DND-41 (cell line): ENCODE results near the gene ITLN2.

Experiments
- ATAC-seq: fragments of 200-7000 bp; cut with Tn5 transposase; 3 replicates; pipeline ENCODE4 v1.9.1; 2021; ENCODE audit warnings: low read depth; ENCODE audit not compliant: insufficient read depth
- DNase-seq: peaks from one replicate; pipeline ENCODE4 v3.0.0-alpha.2; 2020
- H2AFZ ChIP-seq: 2 replicates; pipeline ENCODE4 v1.6.0; 2012; ENCODE audit warnings: low read depth, low read length
- H3K27ac ChIP-seq: 2 replicates; pipeline ENCODE4 v1.5.1; 2012; ENCODE audit warnings: low read length, inconsistent platforms
- H3K27me3 ChIP-seq: fragments of 200-600 bp; sonication (generic); 2 replicates; pipeline ENCODE4 v1.6.0; 2012; ENCODE audit warnings: low read length, mild to moderate bottlenecking, inconsistent platforms; ENCODE audit not compliant: insufficient read depth, poor library complexity
- H3K36me3 ChIP-seq: 2 replicates; pipeline ENCODE4 v1.5.1; 2012; ENCODE audit warnings: low read length, inconsistent platforms; ENCODE audit not compliant: insufficient read depth
- H3K4me1 ChIP-seq: 2 replicates; pipeline ENCODE4 v1.5.1; 2012; ENCODE audit warnings: mild to moderate bottlenecking, low read length; ENCODE audit not compliant: insufficient read depth
- H3K4me2 ChIP-seq: 2 replicates; pipeline ENCODE4 v1.6.0; 2012; ENCODE audit warnings: mild to moderate bottlenecking, moderate library complexity, low read length, inconsistent platforms; ENCODE audit not compliant: insufficient read depth
- H3K4me3 ChIP-seq, 2 experiments: fragments of 200-600 bp in 1 of 2; shearing (Covaris generic) in 1 of 2; 2 replicates each; pipeline ENCODE4 v1.5.1; 2012 to 2016; ENCODE audit warnings: inconsistent platforms in 2 of 2, low read length in 2 of 2, mild to moderate bottlenecking in 2 of 2, low read depth in 1 of 2, moderate library complexity in 1 of 2
- H3K79me2 ChIP-seq: 2 replicates; pipeline ENCODE4 v1.6.0; 2012; ENCODE audit warnings: low read length, inconsistent platforms; ENCODE audit not compliant: insufficient read depth
- H3K9ac ChIP-seq: 2 replicates; pipeline ENCODE4 v1.6.0; 2012; ENCODE audit warnings: low read depth, mild to moderate bottlenecking, inconsistent platforms, low read length, moderate library complexity
- H3K9me3 ChIP-seq: 2 replicates; pipeline ENCODE4 v1.5.1; 2012; ENCODE audit warnings: low read length, moderate library complexity, mild to moderate bottlenecking, inconsistent platforms; ENCODE audit not compliant: insufficient read depth, severe bottlenecking
- H4K20me1 ChIP-seq: 2 replicates; pipeline ENCODE4 v1.6.0; 2012; ENCODE audit warnings: low read length; ENCODE audit not compliant: insufficient read depth
- CTCF ChIP-seq: IDR thresholded peaks from 2 replicates; pipeline ENCODE4 v1.5.1; 2012; ENCODE audit warnings: borderline replicate concordance, low read length, moderate library complexity, mild to moderate bottlenecking; ENCODE audit not compliant: poor library complexity, severe bottlenecking; ENCODE audit errors: extremely low read depth
- EZH2 ChIP-seq: IDR thresholded peaks from 3 replicates; pipeline ENCODE4 v1.6.1; 2012; ENCODE audit warnings: borderline replicate concordance, low read depth, mild to moderate bottlenecking, moderate library complexity, low read length, inconsistent platforms; ENCODE audit not compliant: severe bottlenecking

The ITLN2 gene

GRCh38 chr1:160952129-160952510 is 2.5 kb downstream of the ITLN2 start:
- Histone ChIP-seq H4K20me1 (no peaks in the 10 kb centered on the region), H3K9me3 (no peaks in the 10 kb centered on the region), H2AFZ (no peak overlapping the region), H3K36me3 (no peaks in the 10 kb centered on the region), H3K27me3 (no peaks in the 10 kb centered on the region), H3K4me1 (no peaks in the 10 kb centered on the region), H3K4me3 (no peak overlapping the region), H3K4me2 (no peak overlapping the region), H3K9ac (no peak overlapping the region), H3K27ac (no peak overlapping the region), H3K79me2 (no peaks in the 10 kb centered on the region)
- no peak for TF ChIP-seq EZH2
- no peak for TF ChIP-seq CTCF
- ATAC-seq (no peak), DNase-seq (no peak)

- no peak overlapping the region for H3K9ac ChIP-seq
- no peaks in the 10 kb centered on the region for H4K20me1 ChIP-seq
- ATAC-seq (peak; percentile 94), DNase-seq (peak; percentile 83)
- TF ChIP-seq EZH2 (no peak), CTCF (peak; percentile 94)
- no peaks in the 10 kb centered on the region for H3K79me2 ChIP-seq
- H3K9me3 ChIP-seq: no peaks in the 10 kb centered on the region
- H3K27ac ChIP-seq: no peak overlapping the region
- no peak overlapping the region for H2AFZ ChIP-seq
- H3K4me1 ChIP-seq: no peaks in the 10 kb centered on the region
- H3K4me2 ChIP-seq: no peak overlapping the region
- H3K36me3 ChIP-seq: no peaks in the 10 kb centered on the region
- no peaks in the 10 kb centered on the region for H3K27me3 ChIP-seq
- H3K4me3 ChIP-seq: no peak overlapping the region
These were observed 3.0 kb downstream of the ITLN2 start for GRCh38 chr1:160951443-160952128.

- H4K20me1 ChIP-seq: no peaks in the 10 kb centered on the region
- no peaks in the 10 kb centered on the region for H3K27me3 ChIP-seq
- no peak overlapping the region for H2AFZ ChIP-seq
- no peak for DNase-seq
- H3K9ac ChIP-seq: no peak overlapping the region
- TF ChIP-seq EZH2 (no peak), CTCF (no peak)
- H3K4me1 ChIP-seq: no peaks in the 10 kb centered on the region
- no peak overlapping the region for H3K27ac ChIP-seq
- no peak overlapping the region for H3K4me2 ChIP-seq
- H3K4me3 ChIP-seq: no peak overlapping the region
- no peak for ATAC-seq
- no peaks in the 10 kb centered on the region for H3K36me3 ChIP-seq
- no peaks in the 10 kb centered on the region for H3K9me3 ChIP-seq
- no peaks in the 10 kb centered on the region for H3K79me2 ChIP-seq
These were observed 4.0 kb downstream of the ITLN2 start for GRCh38 chr1:160950657-160951056.
